ENCODE results near the gene HSPA1A. TPM values are rescaled to one million over a fixed set of nuclear protein-coding genes. Genes with fewer than 3 reads are reported as not detected.
"Not testable (repeated sequence)": the region's sequence is repeated elsewhere in the genome, so short reads cannot be mapped to it uniquely, and the experiment has no call there.

The HSPA1A gene
- total RNA-seq, 1 donor = 132 TPM

DNA sequence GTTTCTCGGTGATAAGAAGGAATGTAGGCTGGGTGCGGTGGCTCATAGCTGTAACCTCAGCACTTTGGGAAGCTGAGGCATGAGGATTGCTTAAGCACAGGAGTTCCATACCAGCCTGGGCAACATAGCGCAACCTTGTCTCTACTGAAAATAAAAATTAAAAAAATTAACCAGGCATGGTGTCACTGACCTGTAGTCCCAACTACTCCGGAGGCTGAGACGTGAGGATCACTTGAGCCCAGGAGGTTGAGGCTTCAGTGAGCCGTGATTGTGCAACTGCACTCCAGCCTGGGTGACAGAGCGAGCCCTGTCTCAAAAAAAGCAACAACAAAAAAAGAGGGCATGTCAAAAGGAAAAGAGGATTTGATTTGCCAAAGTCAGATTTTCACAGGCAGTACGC is 43.4 kb downstream of the HSPA1A start:
- no peak overlapping the region for H3K4me3 ChIP-seq (ENCODE audit: low read depth, low read length)
- DNase-seq (ENCODE audit: low read depth) = no peak
- TF ChIP-seq CTCF (IDR thresholded peaks at IDR 0.05; ENCODE audit: insufficient read depth, low read depth, low read length) = no peak

DNA sequence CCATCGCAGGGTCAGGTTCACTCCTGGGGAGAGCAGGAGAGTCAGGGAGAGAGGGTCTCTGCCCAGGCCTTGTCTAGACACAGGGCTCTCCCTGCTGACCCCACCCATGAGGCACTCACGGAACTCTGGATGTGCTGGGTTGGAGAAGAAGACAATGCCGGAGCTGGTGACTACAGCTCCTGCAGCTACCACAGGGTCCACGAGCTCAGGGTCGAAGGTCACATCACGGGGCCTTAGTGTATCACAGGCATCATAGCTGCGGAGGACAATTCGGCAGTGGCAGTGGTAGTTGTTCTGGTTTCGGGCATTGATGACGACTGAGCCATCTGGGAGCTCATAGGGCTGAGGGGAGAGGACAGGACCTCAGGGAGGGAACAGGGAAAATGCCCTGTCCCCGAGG is 44.6 kb downstream of the HSPA1A start:
- TF ChIP-seq CTCF (IDR thresholded peaks at IDR 0.05; ENCODE audit: insufficient read depth, low read depth, low read length) = no peak
- no peak for DNase-seq (ENCODE audit: low read depth)
- H3K4me3 ChIP-seq (ENCODE audit: low read depth, low read length) = no peak overlapping the region

- no peak overlapping the region for H3K4me3 ChIP-seq (ENCODE audit: low read depth, low read length)
- no peak for TF ChIP-seq CTCF (IDR thresholded peaks at IDR 0.05; ENCODE audit: insufficient read depth, low read depth, low read length)
- no peak for DNase-seq (ENCODE audit: low read depth)
Observed at GRCh38 chr6:31860349-31860748, 45.0 kb downstream of the HSPA1A start.

DNA sequence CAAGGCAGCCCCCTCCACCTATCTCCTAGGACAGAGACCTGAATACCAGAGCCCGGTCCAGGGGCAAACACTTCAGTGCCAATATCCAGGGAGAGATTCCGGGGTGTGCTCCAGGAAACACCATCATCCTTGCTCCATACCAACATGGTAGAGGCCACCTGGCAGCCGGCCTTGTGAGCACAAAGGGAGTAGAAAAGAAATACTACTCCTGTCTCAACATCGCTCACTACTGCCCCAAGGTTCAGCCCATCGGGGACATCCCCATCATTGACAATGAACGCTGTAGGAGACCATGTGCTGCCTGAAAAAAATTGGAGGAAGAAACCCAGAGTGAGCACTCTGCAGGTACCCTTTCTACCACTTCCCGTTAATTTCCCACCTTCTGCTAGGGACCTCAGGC is 45.8 kb downstream of the HSPA1A start:
- H3K4me3 ChIP-seq (ENCODE audit: low read depth, low read length) = no peak overlapping the region
- DNase-seq (ENCODE audit: low read depth) = no peak
- no peak for TF ChIP-seq CTCF (IDR thresholded peaks at IDR 0.05; ENCODE audit: insufficient read depth, low read depth, low read length)

- peak overlapping the region; percentile 75 for H3K4me3 ChIP-seq (ENCODE audit: low read depth, low read length)
- no peak for TF ChIP-seq CTCF (IDR thresholded peaks at IDR 0.05; ENCODE audit: insufficient read depth, low read depth, low read length)
- no peak for DNase-seq (ENCODE audit: low read depth)
Observed at GRCh38 chr6:31861919-31862343, 46.6 kb downstream of the HSPA1A start.

DNA sequence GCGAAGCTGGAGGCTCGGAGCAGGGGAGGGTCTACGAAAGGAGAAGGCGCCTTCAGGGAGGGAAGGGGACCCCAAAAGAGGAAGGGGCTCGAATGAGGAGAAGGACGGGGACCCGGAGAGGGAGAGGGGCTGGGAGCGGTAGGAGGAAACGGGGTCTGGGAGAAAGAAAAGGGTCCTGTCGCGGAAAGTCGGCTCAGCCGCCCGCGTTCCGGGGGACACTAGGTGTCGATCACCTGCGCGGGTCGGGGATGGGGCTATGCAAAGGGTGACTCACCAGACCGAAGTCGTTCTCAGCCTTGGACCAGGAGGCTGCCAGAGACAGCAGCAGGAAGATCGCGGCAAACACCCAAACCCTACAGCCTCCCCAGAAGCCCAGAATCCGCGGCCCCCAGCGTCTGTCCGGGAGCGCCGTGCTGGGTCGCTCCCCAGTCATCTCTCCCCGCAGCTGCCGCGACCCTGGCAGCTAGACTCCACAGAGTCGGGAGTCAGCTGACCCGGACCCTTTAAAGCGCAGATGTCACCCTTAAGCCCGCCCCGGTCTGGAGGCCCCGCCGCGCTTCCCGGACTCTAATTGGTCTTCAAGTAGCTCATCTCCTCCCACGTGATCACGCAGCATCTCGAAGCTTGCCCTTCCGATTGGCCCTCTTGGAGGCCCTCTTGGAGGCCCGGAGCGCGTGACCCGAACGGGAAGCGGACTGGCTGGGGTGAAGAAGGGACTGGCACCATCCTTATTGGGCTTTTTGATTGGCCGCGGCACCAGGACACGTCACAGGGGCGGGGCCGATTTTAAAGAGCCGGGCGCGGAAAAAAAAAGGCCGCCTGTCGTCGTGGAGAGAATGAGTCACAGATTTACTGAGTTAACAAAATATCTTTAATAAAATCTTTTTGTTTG is 47.2 kb downstream of the HSPA1A start, which contains the start of gene NEU1:
Gene NEU1 (minus strand): TSS at position 478 of the 892 bp plus-strand sequence. CDS start 45 bp downstream, at position 433.
- TF ChIP-seq CTCF (IDR thresholded peaks at IDR 0.05; ENCODE audit: insufficient read depth, low read depth, low read length) = no peak
- DNase-seq (ENCODE audit: low read depth) = peak; percentile 100

GRCh38 chr6:31864123-31864562 is 48.8 kb downstream of the HSPA1A start:
- not testable (repeated sequence) for DNase-seq (ENCODE audit: low read depth)
- peak overlapping the region; percentile 83 for H3K4me3 ChIP-seq (ENCODE audit: low read depth, low read length)

More for the DNA sequence above, 47.2 kb downstream of the HSPA1A start, which contains the start of gene NEU1:
- H3K4me3 ChIP-seq (ENCODE audit: low read depth, low read length) = peak within 1 kb of the TSS; percentile 83

Data from fibroblast of villous mesenchyme (primary cell).